Activated CD4-positive, alpha-beta T cell treated with anti-CD3 and anti-CD28 coated beads for 48 hours (primary cell): ENCODE results near the gene ZNF184.

ENCODE experiments used
- DNase-seq: peaks from one replicate; pipeline ENCODE4 v3.0.0-alpha.2; 2020

The ZNF184 gene

DNA sequence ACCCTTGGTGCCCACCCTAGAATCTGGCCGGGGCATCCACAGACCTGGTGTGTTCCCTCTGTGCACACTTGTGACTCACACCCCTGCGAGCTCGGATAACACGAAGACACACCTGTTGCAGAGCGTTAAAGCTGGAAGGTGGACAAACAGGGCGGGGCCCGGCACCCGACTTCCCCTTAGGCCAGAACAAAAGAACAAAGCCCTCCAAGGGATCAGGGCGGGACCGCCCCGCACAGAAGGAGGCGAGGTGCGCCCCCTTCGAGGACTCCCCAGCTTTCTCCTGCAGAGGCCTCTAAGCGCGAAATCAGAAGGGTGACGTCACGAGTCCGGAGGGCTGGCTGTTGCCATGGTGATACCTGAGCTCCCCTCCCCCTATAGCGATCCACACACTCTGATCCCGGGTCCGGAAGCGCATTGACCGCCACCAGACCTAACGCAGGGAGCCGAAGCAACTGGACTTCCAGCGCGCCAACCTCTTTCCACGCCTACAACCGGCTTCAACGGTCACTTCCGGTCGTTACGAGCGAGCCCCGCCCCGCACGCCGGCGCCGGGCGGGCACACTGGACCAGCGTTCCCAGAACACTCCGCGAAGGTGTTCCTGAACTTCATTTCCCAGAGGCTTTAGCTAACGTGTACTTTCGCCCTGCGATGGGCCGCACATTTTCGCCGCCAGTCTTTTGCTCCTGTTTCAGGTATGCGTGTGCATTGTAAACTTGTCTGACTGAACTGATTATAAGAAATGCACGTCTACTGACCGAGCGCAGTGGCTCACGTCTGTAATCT, at the start of gene ZNF184:
Gene ZNF184, minus strand, starts transcription at position 489 of the 784 bp plus-strand sequence. CDS start 811 bp downstream, outside the sequence.
- peak; percentile 89 for DNase-seq

DNA sequence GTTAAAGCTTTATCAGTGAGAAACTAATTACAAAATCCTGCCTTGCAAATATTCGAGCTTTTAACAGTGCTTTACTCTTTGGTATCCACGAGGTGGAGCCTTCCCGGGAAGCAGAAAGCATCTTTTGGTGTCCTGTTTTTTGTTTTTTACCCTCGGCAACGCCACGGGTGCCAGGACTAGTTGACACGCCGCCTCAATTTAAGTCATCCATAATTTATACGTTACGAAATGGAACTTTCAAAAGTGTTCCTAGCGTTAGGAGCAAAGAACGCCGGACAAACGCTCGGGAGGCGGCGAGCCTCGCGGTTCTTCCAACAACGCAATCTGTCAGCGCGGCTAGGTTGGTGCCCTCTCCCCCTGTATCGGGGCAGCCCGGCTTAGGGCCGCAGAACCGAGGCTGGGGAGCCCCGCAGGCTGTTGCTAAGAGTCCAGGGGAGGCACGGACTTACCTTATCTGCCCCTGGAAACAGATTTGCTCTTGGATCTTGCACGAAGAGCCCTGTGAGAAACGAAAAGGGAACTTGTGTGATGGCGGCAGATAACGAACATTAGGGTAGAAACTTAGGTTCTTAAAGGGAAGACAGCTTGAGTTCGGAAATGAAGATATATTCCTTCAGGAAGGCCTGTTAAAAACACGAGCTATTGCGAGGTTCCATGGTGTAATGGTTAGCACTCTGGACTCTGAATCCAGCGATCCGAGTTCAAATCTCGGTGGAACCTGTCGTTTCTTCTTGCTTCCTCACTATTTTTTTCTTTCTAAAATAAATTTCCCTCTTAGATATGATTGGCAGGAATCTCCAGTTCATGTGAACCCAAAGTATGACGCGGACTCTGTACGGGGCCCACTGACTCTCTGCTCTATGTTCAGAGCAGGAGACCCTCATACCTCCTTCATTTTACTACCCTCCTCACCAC, 46.2 kb upstream of the ZNF184 start:
- peak; percentile 81 for DNase-seq

DNA sequence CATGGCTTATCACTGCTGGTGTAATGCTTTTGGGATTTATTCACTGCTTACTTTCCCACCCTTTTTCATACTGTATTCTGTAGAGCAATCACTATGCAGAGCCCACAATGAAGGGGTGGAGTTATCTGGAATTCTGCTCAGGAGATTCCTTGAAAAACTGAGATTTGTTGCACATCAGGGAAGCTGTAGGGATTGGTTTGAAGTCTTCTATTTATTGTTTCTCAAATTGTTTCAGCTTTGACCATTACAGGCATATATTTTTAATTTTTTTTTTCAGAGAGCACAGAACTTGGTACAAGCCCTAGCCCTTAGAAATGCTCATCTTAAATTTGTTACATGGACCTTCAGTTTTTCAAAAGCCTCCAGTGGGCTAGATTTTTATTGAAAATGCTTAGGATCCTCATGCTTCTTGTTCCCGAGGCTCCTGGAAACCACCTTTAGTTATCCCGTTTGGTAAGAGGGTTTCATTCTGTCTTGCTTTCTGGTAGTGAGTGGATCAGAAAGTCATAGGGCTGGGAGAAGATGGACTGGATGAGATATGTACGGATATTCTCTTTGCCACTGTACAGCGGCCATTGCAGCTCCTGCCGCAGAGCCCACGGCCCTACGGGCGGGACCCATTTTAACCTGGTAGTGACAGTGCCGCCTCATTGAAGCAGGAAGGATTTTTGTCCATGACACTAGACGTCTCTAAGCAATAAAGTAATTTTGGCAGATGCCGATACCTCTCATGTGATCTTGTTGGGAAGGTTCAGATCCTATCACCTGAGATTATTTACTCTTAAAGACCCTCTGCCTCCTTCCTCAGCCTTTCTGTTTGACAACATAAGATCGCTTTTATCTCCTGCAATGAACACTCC, 45.3 kb upstream of the ZNF184 start:
- DNase-seq, result no peak

DNA sequence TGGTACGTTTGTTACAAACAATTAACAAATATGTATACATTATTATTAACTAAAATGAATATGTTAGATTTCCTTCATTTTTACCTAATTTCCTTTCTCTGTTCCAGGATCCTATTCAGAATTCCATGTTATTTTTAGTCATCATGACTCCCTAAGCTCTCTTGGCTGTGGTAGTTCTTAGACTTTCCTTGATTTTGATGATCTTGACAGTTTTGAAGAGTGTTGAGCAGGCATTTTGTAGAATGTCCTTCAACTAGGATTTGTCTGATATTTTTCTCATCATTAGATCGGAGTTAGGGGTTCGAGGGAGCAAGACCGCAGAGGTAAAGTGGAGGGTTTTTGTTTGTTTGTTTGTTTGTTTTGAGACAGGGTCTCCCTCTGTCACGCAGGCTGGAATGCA, 44.3 kb upstream of the ZNF184 start:
- DNase-seq, result no peak

DNA sequence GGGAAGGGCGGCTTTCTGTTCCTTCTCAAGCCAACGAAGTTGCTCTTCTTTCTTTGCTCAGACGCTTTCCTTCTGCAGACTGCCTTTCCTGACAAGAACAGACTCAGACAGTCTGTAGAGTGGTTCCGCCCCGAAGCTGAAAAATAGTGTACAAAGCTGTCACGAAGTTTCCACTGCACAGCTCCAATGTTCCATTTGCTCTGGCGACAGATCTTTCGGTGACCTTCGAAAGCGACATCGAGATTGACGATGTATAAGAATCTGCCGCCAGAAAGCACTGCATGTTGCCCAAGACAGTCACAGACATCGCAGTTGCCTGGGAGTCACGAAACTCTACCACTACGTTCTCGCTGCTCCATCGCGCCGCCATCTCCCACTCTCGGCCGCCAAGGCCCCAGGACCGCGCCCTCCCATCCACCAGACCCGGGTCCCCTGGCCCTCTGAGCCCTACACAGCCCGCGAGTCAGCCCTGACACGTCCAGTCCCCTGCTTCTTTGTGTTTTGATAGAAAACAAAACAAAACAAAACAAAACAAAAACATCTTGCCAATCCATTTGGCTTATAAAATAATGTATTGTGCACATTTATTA, 42.1 kb upstream of the ZNF184 start:
- no peak for DNase-seq

DNA sequence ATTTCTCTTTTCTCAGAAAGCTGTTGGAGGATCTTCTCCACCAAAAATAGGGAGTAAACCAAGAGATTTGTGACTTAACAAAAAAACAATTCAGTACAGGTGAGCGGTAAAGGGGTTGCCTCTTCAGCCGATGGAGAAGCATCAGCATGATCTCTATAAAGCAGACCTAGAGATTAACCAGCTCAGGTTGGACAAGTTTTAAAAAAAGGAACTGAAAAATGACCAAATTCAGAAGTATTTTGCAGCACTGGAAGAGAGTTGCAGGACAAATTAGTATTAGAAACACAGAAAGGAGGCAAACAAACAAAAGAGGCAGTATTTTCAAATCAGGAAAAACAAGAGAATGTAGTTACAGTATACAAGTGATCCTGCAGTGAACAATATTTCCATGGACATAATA, 39.6 kb upstream of the ZNF184 start:
- no peak for DNase-seq

DNA sequence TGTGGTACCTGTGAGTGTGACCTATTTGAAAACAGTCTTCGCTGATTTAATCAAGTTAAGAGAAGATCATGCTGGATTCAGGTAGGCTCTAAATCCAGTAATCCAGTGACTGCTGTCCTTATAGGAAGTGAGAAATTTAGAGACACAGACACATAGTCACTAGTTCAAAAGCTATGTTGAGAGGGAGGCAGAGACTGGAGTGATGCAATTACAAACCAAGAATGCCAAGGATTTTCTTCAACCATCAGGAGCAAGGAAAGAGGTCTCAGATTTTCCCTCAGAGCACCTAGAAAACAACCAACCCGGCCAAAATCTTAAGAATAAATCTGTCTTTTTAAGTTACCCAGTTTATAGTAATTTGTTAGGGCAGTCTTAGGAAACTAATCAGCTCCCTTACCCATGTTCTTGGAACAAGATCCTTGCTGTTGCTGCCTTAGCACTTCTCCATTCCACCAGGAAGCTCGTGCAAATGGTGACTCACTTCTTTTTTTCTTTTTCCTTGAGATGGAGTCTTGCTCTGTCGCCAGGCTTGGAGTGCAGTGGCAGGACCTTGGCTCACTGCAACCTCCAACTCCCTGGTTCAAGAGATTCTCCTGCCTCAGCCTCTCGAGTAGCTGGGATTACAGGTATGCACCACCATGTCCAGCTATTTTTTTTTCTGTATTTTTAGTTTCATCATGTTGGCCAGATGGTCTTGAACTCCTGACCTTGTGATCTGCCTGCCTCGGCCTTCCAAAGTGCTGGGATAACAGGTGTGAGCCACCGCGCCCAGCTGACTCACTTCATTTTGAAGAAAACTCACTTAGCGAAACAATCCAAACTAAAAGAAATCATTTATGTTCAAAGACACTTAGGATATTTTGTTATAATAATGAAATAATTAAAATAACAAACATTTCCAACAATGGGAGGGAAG, 34.4 kb upstream of the ZNF184 start:
- no peak for DNase-seq

DNA sequence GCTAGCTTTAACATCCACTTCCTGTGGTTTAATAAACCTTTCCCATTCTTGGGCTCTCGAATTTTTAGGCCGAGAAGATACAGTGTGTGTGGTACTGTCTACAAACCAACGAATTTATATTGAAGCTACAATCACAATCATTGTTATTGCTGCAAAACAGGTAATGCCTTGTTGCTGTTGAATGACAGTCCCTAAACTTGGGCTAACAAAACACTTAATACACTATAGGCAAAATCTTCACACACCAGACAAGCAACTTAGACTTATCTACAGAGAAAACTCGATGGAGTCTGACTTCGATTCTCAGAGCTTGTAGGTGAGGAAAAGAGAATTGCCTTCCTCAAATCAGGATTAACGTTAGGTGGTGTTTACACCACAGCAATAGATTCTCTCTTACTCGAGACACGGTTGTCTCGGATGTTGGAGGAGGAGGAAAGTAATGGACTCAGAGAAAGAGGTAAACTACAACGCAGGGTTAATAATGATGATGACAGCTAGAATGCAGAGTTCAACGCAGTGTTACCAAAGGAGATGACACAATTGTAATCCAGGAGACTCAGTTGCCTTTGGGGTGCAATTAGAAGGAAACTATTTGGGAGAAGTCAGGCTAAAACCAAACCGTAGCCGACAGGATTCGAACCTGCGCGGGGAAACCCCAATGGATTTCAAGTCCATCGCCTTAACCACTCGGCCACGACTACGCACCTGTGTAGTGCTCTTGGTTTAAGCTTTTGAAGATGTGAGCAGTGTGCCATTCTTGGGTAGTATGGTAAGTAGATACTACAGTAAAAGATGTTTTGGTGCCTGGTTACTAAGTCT, 32.5 kb upstream of the ZNF184 start:
- DNase-seq, result peak; percentile 78

DNA sequence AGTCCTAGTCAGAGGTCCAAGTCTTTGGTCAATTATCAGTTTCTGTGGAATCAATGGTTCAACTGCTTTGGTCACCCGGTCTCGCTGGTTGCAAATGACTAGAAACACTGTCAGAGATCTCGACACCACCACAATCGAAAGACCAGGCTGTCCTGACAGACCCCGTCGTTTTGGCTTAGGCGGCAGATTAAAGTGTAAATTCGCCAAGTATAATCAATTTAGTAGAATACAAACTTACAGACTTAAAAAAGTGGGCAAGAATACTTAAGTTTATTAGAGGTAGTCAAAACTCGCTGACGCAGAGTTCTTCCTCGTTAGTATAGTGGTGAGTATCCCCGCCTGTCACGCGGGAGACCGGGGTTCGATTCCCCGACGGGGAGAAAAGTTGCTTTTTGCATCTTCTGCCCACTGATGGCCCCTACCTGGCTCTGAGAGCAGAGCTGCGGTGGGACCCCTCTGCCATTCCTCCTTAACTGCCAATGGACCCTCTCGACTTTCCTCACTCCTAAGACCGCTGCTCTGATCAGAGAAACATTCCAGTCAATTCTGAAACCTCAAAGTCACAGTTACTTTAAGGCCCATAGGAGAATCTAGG, 30.6 kb upstream of the ZNF184 start:
- peak; percentile 91 for DNase-seq

DNA sequence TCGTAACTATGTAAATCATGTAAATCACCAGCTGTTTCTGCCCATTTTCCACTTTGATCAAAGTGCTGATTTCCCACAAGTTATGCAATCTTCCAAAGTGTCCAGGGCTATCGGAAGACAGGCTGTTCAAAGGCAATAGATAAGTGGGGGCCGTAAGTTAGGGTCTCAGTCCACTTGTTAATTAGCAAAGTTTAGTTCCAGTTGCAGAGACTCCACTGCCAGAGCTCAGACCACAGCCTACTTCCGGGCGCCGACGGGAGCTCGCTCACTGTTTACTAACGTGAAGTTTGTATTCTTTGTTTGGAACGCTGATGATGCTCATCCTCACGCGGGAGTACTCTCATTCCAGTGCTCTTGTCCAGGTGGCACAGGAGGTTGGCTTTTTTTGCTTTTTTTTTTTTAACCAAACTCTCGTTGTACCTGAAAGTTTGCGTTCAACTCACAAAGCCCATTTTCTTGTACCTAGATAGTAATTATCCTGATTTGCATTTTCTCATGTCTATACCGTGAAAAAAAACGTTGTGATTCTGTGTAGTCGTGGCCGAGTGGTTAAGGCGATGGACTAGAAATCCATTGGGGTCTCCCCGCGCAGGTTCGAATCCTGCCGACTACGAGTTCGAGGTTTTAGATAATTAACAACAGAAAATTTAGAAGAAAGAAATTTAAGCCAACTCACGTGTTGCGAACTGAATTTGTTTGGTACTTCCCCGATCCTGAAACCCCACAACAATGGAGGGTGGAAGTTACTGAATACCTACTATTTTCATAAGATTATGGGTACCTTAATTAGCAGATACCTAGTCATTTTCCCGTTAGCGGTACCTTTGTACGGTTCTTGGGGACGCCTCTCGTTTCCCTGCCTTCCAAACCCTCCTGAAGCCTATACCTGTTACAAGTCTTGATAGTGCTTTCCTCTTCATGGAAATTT, 29.9 kb upstream of the ZNF184 start:
- DNase-seq, result peak; percentile 89

DNA sequence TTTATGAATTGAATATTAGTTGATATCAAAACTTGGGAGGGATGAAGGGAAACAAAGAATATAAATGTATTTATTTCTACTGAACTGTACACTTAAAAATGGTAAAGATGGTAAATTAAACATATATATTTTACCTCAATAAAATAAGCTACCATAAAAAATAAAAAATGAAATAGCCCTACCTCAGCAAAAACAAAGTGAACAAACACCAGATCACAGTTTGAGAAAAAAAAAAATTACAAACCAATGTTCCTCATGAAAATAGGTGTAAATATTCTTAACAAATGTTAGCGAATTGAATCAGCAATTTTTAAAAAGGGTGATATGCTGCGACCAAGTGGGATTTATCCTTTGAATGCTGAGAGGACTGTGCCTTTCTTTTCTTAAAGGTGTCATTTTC, 28.3 kb upstream of the ZNF184 start:
- no peak for DNase-seq

DNA sequence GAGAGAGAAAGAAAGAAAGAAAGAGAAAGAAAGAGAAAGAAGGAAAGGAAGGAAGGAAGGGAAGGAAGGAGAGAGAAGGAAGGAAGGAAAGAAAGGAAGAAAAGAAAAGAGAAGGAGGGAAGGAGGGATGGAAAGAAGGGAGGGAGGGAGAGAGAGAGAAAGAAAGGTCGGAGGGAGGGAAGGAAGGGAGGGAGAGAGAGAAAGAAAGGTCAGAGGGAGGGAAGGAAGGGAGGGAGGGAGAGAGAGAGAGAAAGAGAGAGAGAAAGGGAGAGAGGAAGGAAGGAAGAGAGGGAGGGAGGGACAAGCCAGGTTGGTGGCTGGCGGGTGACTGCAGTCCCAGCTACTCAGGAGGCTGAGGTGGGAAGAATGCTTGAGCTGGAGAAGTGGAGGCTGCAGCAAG, 27.3 kb upstream of the ZNF184 start:
- DNase-seq, result no peak

DNA sequence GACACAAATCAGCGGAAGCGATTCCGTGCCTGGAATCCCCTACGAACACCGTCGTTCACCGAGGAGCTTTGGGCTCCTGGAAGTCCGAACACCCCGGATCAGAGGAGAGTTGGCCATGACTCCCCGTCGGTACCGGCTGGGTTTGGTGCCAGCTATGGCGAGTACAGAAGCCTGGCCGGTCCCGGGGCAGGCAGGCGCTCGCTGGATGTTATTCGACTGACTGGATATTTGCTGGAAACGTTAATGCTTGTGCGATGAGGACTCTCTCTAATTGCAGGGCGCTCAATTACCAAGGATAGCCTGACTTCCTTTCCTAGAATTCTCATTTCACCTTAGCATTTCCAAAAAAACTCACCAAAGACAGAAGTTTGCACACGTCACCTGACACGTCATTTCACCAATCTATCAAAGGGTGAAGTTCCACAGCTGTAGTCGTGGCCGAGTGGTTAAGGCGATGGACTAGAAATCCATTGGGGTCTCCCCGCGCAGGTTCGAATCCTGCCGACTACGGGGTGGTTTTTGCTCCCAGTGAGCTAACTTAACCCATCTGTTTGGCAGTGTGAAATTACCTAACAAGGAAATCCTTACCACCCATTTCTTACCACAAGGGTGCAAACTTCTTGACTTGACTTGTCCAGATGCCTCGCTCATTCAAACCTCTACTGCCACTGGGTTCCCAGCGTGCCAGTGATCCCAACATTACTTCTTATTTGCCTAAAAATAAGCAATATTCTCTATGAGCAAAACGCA, 22.7 kb upstream of the ZNF184 start:
- peak; percentile 91 for DNase-seq

DNA sequence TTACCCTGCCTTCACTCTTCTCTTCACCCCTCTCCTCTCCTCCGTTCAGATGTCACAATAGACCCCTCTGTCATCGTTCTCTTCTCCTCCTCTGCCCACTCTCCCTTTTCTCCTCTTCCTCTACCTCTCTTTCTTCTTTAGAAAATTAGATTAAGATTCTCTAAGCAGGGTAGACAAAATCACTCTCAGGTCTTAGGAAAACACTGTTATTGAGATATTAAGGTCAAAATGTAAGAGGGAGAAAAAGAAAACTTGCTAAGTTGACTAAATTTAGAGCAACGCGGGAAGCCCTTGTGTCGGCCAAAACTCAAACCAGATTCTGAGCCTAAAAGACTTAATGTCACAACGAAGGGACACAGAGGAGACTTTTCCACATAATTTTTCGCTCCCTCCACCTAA, 22.1 kb upstream of the ZNF184 start:
- DNase-seq, result no peak

DNA sequence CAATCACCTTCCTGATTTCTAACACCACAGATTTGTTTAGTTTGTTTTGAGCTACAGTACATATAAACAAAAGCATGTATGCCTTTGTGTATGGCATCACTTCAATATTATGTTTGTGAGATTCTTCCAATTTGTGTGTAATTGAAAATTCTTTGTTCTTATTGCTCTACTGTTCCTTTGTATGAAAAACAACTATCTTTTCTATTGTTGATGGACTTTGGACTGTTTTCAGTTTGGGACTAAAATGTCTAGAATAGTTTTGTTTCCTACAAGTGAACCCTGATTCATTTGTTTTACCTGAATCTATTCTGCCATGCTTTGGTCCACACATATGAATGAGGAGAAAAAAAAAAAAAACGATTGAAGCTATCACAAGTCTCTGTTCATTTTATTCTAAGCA, 21.2 kb upstream of the ZNF184 start:
- DNase-seq, result no peak

DNA sequence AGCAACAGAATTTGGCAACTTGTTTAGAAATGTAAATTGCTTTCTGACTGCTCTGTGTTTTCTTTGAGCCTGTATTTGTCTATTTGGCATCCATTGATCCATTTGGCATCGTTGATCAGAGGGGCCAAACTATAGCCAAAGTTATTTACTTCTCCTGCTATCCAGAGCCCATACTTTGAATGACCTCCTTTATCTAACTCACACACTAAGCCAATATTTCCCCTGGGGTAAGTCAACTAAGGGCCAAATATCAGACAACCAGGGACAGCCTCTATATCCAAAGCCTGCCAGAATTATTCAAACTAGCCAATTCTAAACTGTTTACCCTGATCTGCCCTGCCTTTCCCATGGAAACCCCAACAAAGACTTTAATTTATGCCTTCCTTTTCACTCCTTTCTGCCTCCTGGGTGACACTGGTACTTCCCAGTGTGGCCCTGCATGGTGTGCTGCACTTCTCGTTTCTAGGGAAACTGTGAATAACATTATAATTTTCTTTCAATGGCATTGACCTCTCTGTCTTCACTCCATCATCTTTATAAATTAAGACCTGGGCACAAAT, 19.8 kb upstream of the ZNF184 start:
- no peak for DNase-seq

DNA sequence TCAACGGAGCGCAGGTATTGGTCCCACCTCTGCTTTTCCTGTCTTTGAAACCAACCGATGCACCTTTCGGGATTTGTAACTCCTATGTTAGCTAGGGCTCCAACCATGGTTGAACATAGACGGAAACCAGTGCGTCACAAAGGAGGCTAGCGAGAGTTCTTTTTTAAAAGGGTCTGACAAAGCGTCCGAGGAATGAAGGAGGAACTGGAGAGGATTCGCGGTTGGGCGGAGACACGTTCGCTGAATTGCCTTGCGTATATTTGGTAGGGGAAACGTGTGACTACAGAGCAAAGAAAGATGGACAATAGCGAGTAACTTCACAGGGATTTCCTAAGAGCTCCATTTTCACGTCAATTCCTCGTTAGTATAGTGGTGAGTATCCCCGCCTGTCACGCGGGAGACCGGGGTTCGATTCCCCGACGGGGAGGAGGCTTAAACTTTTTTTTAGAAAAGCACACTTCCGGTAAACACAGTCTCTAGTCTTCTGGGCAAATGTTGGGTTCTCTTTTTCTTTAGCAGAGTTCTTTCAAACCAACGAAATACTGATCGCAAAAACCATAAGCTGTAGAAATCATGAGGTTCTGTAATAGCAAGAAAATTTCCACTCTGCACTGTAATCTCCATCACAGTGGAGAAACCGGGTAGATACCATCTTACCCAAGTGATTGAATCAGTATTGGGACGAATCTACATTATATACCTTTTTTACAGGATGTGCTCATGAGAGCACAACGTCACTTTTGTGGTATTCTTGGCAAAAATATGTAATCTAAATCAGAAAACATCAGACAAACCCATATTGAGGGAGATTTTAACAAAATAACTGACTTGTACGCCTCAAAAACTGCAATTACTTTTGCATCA, 6.6 kb upstream of the ZNF184 start:
- peak; percentile 91 for DNase-seq
